ENCODE data around the gene CHST2.

DNA sequence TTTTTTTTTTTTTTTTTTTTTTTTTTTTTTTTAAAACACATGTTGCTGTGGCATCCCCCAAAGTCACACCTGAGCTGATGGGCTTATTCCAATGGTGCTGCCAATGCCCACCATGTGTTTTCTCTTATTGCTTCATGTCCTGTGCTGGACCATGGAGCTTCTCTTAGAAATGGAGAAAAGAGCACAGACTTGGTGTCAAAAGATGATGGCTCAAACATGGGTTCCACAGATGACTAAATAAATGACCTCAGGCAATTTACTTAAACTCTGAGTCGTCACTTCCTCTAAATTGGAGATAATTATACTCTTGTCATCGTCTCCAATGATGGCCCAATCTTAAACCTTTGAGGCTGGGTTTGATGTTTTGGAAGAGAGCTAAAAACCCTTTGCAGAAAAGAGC, 28.1 kb downstream of the CHST2 start:
- TF ChIP-seq, protein P1, sequence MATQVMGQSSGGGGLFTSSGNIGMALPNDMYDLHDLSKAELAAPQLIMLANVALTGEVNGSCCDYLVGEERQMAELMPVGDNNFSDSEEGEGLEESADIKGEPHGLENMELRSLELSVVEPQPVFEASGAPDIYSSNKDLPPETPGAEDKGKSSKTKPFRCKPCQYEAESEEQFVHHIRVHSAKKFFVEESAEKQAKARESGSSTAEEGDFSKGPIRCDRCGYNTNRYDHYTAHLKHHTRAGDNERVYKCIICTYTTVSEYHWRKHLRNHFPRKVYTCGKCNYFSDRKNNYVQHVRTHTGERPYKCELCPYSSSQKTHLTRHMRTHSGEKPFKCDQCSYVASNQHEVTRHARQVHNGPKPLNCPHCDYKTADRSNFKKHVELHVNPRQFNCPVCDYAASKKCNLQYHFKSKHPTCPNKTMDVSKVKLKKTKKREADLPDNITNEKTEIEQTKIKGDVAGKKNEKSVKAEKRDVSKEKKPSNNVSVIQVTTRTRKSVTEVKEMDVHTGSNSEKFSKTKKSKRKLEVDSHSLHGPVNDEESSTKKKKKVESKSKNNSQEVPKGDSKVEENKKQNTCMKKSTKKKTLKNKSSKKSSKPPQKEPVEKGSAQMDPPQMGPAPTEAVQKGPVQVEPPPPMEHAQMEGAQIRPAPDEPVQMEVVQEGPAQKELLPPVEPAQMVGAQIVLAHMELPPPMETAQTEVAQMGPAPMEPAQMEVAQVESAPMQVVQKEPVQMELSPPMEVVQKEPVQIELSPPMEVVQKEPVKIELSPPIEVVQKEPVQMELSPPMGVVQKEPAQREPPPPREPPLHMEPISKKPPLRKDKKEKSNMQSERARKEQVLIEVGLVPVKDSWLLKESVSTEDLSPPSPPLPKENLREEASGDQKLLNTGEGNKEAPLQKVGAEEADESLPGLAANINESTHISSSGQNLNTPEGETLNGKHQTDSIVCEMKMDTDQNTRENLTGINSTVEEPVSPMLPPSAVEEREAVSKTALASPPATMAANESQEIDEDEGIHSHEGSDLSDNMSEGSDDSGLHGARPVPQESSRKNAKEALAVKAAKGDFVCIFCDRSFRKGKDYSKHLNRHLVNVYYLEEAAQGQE (IDR thresholded peaks at IDR 0.05; ENCODE audit: insufficient read depth in 1 of 2, low read depth in 2 of 2, low read length in 1 of 2) = no peak
- TF ChIP-seq, protein P2, sequence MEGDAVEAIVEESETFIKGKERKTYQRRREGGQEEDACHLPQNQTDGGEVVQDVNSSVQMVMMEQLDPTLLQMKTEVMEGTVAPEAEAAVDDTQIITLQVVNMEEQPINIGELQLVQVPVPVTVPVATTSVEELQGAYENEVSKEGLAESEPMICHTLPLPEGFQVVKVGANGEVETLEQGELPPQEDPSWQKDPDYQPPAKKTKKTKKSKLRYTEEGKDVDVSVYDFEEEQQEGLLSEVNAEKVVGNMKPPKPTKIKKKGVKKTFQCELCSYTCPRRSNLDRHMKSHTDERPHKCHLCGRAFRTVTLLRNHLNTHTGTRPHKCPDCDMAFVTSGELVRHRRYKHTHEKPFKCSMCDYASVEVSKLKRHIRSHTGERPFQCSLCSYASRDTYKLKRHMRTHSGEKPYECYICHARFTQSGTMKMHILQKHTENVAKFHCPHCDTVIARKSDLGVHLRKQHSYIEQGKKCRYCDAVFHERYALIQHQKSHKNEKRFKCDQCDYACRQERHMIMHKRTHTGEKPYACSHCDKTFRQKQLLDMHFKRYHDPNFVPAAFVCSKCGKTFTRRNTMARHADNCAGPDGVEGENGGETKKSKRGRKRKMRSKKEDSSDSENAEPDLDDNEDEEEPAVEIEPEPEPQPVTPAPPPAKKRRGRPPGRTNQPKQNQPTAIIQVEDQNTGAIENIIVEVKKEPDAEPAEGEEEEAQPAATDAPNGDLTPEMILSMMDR (IDR thresholded peaks at IDR 0.05) = no peak
- TF ChIP-seq POLR2AphosphoS5 (IDR thresholded peaks at IDR 0.05; ENCODE audit: low read depth, low read length) = no peak
